OCI-LY3 (cell line): ENCODE data around the gene SYTL3.

ENCODE experiments used
- CTCF ChIP-seq: fragments of 200-600, 300-600 bp; sonication (generic); IDR thresholded peaks from 2 replicates; pipeline ENCODE4 v1.5.1; 2014; ENCODE audit warnings: antibody characterized with exemption, low read length, low read depth
- EZH2phosphoT487 ChIP-seq: fragments of 200-600 bp; shearing (Covaris generic); IDR thresholded peaks from 2 replicates; pipeline ENCODE4 v1.6.1; 2018; ENCODE audit warnings: antibody characterized with exemption, mixed run types, low read depth

GRCh38 chr6:158626360-158627167 is 23.3 kb upstream of the SYTL3 start:
- no peak for TF ChIP-seq CTCF
- TF ChIP-seq EZH2phosphoT487: no peak
